Measurements from ENCODE around the gene DLK2.
"Not testable (repeated sequence)": the region's sequence is repeated elsewhere in the genome, so short reads cannot be mapped to it uniquely, and the experiment has no call there.

DLK2 gene

GRCh38 chr6:43465948-43466347 is 10.6 kb upstream of the DLK2 start:
- H3K4me3 ChIP-seq (ENCODE audit: low read depth, low read length), result no peak overlapping the region
- no peak for TF ChIP-seq CTCF (IDR thresholded peaks at IDR 0.05; ENCODE audit: control insufficient read depth, extremely low read depth, insufficient read depth)
- DNase-seq (ENCODE audit: low read depth), result no peak

- no peak for TF ChIP-seq CTCF (IDR thresholded peaks at IDR 0.05; ENCODE audit: control insufficient read depth, extremely low read depth, insufficient read depth)
- no peak for DNase-seq (ENCODE audit: low read depth)
Observed at GRCh38 chr6:43464337-43464736, 9.0 kb upstream of the DLK2 start.

DNA sequence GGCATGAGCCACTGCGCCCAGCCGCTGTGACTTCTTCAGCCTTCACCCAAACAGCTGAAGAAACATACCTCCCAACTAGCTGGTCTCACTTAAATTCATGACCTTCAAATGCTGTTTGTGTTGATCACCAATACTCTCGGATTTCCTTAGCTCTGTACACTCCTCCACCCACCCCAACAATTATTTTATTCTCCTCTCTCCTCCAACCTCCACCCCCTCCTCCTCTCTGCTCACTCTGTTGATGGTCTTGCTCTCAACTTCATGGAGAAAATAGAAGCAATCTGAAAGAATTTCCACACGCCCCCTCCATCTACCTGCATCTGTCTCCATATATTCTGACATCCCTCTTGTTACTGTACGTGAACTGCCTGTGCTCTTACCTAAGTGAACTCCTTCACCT is 6.6 kb upstream of the DLK2 start:
- DNase-seq (ENCODE audit: low read depth), result no peak

More at GRCh38 chr6:43464337-43464736, 9.0 kb upstream of the DLK2 start:
- no peak overlapping the region for H3K4me3 ChIP-seq (ENCODE audit: low read depth, low read length)

DNA sequence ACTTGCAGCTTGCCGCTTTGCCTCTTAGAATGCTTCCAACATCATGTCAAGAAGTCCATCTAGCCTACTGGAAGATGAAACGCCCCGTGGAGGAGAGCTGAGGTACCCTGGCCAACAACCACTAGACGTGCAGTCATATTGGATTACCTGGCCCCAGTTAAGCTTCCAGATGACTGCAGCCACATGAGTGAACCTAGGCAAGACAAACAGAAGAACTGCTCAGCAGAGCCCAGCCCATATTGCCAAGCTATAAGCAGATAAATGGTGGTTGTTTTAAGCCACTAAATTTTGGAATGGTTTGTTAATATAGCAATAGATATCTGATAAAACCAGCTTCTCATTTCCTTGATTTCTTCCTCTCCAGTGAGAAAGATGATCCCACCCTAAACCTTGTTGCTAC is 4.7 kb upstream of the DLK2 start:
- no peak for DNase-seq (ENCODE audit: low read depth)
- no peak for TF ChIP-seq CTCF (IDR thresholded peaks at IDR 0.05; ENCODE audit: control insufficient read depth, extremely low read depth, insufficient read depth)
- no peak overlapping the region for H3K4me3 ChIP-seq (ENCODE audit: low read depth, low read length)

More for the DNA sequence above, 6.6 kb upstream of the DLK2 start:
- TF ChIP-seq CTCF (IDR thresholded peaks at IDR 0.05; ENCODE audit: control insufficient read depth, extremely low read depth, insufficient read depth), result no peak
- H3K4me3 ChIP-seq (ENCODE audit: low read depth, low read length), result no peak overlapping the region

DNA sequence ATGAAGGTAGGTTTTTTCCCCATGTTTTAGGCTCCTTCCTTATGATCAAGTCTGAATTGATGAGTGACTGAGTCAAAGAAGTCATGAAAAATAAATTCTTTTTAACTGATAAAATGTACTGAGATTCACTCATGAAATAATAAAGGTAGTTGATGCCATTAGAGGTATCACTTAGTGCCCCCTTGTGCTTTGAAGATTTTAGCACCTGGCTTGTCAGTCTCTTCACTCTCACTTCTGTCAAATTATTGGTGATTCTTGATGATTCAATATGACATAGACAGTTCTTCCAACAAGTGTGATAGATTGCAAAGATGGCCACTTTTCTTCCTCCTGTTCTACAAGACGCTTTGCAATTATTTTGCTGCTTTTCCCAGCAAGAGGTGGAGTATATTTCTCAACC is 4.2 kb upstream of the DLK2 start:
- no peak overlapping the region for H3K4me3 ChIP-seq (ENCODE audit: low read depth, low read length)
- no peak for DNase-seq (ENCODE audit: low read depth)
- no peak for TF ChIP-seq CTCF (IDR thresholded peaks at IDR 0.05; ENCODE audit: control insufficient read depth, extremely low read depth, insufficient read depth)

DNA sequence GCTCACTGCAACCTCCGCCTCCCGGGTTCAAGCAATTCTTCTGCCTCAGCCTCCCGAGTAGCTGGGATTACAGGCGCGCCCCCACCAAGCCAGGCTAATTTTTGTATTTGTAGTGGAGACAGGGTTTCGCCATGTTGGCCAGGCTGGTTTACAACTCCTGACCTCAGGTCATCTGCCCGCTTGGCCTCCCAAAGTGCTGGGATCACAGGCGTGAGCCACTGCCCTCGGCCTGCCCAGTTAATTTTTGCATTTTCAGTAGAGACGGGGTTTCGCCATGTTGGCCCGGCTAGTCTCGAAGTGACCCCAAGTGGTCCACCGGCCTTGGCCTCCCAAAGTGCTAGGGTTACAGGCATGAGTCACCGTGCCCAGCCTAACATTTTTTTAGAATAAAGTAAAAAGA is 2.8 kb upstream of the DLK2 start:
- not testable (repeated sequence) for DNase-seq (ENCODE audit: low read depth); H3K4me3 ChIP-seq (ENCODE audit: low read depth, low read length)

GRCh38 chr6:43457643-43458042 is 2.3 kb upstream of the DLK2 start:
- peak; percentile 44 for TF ChIP-seq CTCF (IDR thresholded peaks at IDR 0.05; ENCODE audit: control insufficient read depth, extremely low read depth, insufficient read depth)

More at GRCh38 chr6:43457643-43458042, 2.3 kb upstream of the DLK2 start:
- no peak overlapping the region for H3K4me3 ChIP-seq (ENCODE audit: low read depth, low read length)
- DNase-seq (ENCODE audit: low read depth), result no peak
